Osteoblast (primary cell): Measurements from ENCODE around the gene ANKH. TPM values are rescaled to one million over a fixed set of nuclear protein-coding genes. Genes with fewer than 3 reads are reported as not detected.
A peak's percentile ranks its signal among the peaks of the same experiment; 100 is the strongest.

ENCODE experiments used
- DNase-seq: peaks from one replicate; pipeline ENCODE4 v3.0.0; 2011; ENCODE audit warnings: low spot score, mixed read lengths; ENCODE audit not compliant: insufficient read length; ENCODE audit errors: missing footprints
- H2AFZ ChIP-seq: 2 replicates; pipeline ENCODE4 v1.6.0; 2011; ENCODE audit warnings: mild to moderate bottlenecking, low read length
- H3K27ac ChIP-seq: 2 replicates; pipeline ENCODE4 v1.5.1; 2011; ENCODE audit warnings: mild to moderate bottlenecking, low read depth, low read length, moderate library complexity
- H3K27me3 ChIP-seq: 2 replicates; pipeline ENCODE4 v1.6.0; 2012; ENCODE audit warnings: mild to moderate bottlenecking, control low read depth, inconsistent platforms, low read length, moderate library complexity; ENCODE audit not compliant: insufficient read depth
- H3K36me3 ChIP-seq: 2 replicates; pipeline ENCODE4 v1.5.1; 2011; ENCODE audit warnings: mild to moderate bottlenecking, low read length, control low read depth, moderate library complexity; ENCODE audit not compliant: insufficient read depth
- H3K4me1 ChIP-seq: 2 replicates; pipeline ENCODE4 v1.5.1; 2011; ENCODE audit warnings: mild to moderate bottlenecking, low read length, control low read depth, moderate library complexity; ENCODE audit not compliant: insufficient read depth
- H3K4me2 ChIP-seq: 2 replicates; pipeline ENCODE4 v1.6.0; 2011; ENCODE audit warnings: mild to moderate bottlenecking, low read length; ENCODE audit not compliant: insufficient read depth
- H3K4me3 ChIP-seq: fragments of 200-600 bp; sonication (generic); 3 replicates; pipeline ENCODE4 v1.5.1; 2012; ENCODE audit warnings: mild to moderate bottlenecking, low read length, inconsistent platforms; ENCODE audit not compliant: insufficient read depth
- H3K79me2 ChIP-seq: 2 replicates; pipeline ENCODE4 v1.6.0; 2012; ENCODE audit warnings: mild to moderate bottlenecking, low read length, control low read depth, inconsistent platforms; ENCODE audit not compliant: insufficient read depth
- H3K9me3 ChIP-seq: 2 replicates; pipeline ENCODE4 v1.5.1; 2011; ENCODE audit warnings: low read depth, low read length, control low read depth
- H4K20me1 ChIP-seq: 2 replicates; pipeline ENCODE4 v1.6.0; 2012; ENCODE audit warnings: mild to moderate bottlenecking, low read length, control low read depth; ENCODE audit not compliant: insufficient read depth
- CTCF ChIP-seq: IDR thresholded peaks from 2 replicates; pipeline ENCODE4 v1.5.1; 2011; ENCODE audit warnings: mild to moderate bottlenecking, low read depth, low read length, moderate library complexity; ENCODE audit errors: extremely low read depth
- total RNA-seq: library from RNA; depleted of rRNA; stranded (reverse); fragments of >200 nt; gene quantifications from 2 replicates; pipeline ENCODE4 v1.2.3, GENCODE V29; 2012

The ANKH gene
- total RNA-seq, 1 donor = 125 TPM

DNA sequence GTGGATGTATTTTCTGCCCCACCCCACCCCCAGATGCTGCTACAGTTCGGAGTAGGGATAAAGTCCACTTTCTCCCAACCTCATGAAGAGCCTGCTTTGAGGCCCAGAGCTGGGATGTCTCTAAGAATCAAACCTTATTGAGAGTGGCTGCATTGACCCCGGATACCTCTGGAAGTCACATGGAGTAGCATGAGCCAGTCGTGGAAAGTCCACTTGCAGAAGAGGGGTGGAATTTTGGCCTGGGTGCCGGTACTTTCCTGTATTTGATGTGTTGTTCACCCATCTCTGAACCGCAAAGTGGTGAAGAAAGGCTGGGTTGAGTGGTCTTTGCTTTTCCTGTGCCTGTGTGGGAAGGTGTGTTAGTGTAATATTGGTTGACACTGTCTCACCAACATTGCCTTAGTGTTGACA, 203.4 kb downstream of the ANKH start:
- H4K20me1 ChIP-seq = peaks cover 51% of the 10 kb centered on the region
- no peak overlapping the region for H3K27ac ChIP-seq

GRCh38 chr5:14667770-14668169, 203.8 kb downstream of the ANKH start:
- Histone ChIP-seq H3K4me1 (peaks cover 55% of the 10 kb centered on the region), H2AFZ (no peak overlapping the region), H3K27me3 (no peaks in the 10 kb centered on the region), H3K79me2 (peaks cover 91% of the 10 kb centered on the region), H3K9me3 (no peaks in the 10 kb centered on the region), H3K4me2 (no peak overlapping the region), H4K20me1 (peaks cover 47% of the 10 kb centered on the region), H3K4me3 (no peak overlapping the region), H3K27ac (no peak overlapping the region), H3K36me3 (no peaks in the 10 kb centered on the region)
- TF ChIP-seq CTCF = no peak
- DNase-seq = no peak

More for the DNA sequence above, 203.4 kb downstream of the ANKH start:
- TF ChIP-seq CTCF = no peak
- peaks cover 51% of the 10 kb centered on the region for H3K4me1 ChIP-seq
- no peak overlapping the region for H2AFZ ChIP-seq
- H3K79me2 ChIP-seq = peaks cover 91% of the 10 kb centered on the region
- H3K36me3 ChIP-seq = no peaks in the 10 kb centered on the region
- H3K4me2 ChIP-seq = no peak overlapping the region
- DNase-seq = no peak
- no peak overlapping the region for H3K4me3 ChIP-seq
- H3K27me3 ChIP-seq = no peaks in the 10 kb centered on the region
- H3K9me3 ChIP-seq = no peaks in the 10 kb centered on the region

GRCh38 chr5:14667290-14667689, 204.3 kb downstream of the ANKH start:
- H3K4me3 ChIP-seq = no peak overlapping the region
- no peaks in the 10 kb centered on the region for H3K9me3 ChIP-seq
- no peak overlapping the region for H3K27ac ChIP-seq
- peaks cover 42% of the 10 kb centered on the region for H4K20me1 ChIP-seq
- no peak for DNase-seq
- TF ChIP-seq CTCF = no peak
- no peak overlapping the region for H2AFZ ChIP-seq
- H3K36me3 ChIP-seq = no peaks in the 10 kb centered on the region
- H3K4me2 ChIP-seq = no peak overlapping the region
- H3K27me3 ChIP-seq = no peaks in the 10 kb centered on the region
- H3K79me2 ChIP-seq = peaks cover 89% of the 10 kb centered on the region
- peaks cover 51% of the 10 kb centered on the region for H3K4me1 ChIP-seq

GRCh38 chr5:14666357-14666756, 205.2 kb downstream of the ANKH start:
- Histone ChIP-seq H4K20me1 (peaks cover 38% of the 10 kb centered on the region), H3K27me3 (no peaks in the 10 kb centered on the region), H3K27ac (no peak overlapping the region), H3K4me3 (peak overlapping the region; percentile 83), H3K4me1 (peaks cover 41% of the 10 kb centered on the region), H3K79me2 (peaks cover 80% of the 10 kb centered on the region), H3K9me3 (no peaks in the 10 kb centered on the region), H3K4me2 (peak overlapping the region; percentile 92), H2AFZ (no peak overlapping the region), H3K36me3 (no peaks in the 10 kb centered on the region)
- no peak for DNase-seq
- no peak for TF ChIP-seq CTCF
